ENCODE results near the gene SYAP1. TPM values are rescaled to one million over a fixed set of nuclear protein-coding genes. Genes with fewer than 3 reads are reported as not detected.

Gene SYAP1
- total RNA-seq, 3 donors from 2014 or later (not counting 1 experiment from before 2014, with no cell fraction given): 42.9 to 58.4 (median 45.4) TPM

GRCh38 chrX:16771483-16772398 lies 52.3 kb downstream of the SYAP1 start:
- H3K27me3 ChIP-seq (ENCODE audit: control insufficient read depth, insufficient read depth, low read length): no peaks in the 10 kb centered on the region
- no peak overlapping the region for H3K27ac Mint-ChIP-seq
- H3K9me3 ChIP-seq (ENCODE audit: control insufficient read depth, insufficient read depth, low read length): no peaks in the 10 kb centered on the region
- TF ChIP-seq CTCF (IDR thresholded peaks at IDR 0.05): no peak
- H3K27me3 Mint-ChIP-seq (ENCODE audit: low read depth in 2 of 2): no peaks in the 10 kb centered on the region
- DNase-seq: no peak
- no peak overlapping the region for H3K27ac ChIP-seq (ENCODE audit: low read length)
- no peaks in the 10 kb centered on the region for H3K4me1 ChIP-seq (ENCODE audit: control insufficient read depth, insufficient read depth, low read length)
- H3K4me1 Mint-ChIP-seq: no peaks in the 10 kb centered on the region
- H3K36me3 Mint-ChIP-seq: no peaks in the 10 kb centered on the region
- H3K4me3 Mint-ChIP-seq: no peak overlapping the region
- no peaks in the 10 kb centered on the region for H3K9me3 Mint-ChIP-seq
- no peaks in the 10 kb centered on the region for H3K36me3 ChIP-seq (ENCODE audit: control insufficient read depth, insufficient read depth, low read length)
- H3K4me3 ChIP-seq (ENCODE audit: low read length): no peak overlapping the region
- intact Hi-C loops (cut with micrococcal nuclease): no loop called here
- WGBS (ENCODE audit: insufficient coverage): 87% methylated on average over 6 of the region's 16 CpGs
- no peak for ATAC-seq

GRCh38 chrX:16772460-16772859 lies 53.0 kb downstream of the SYAP1 start:
- Histone ChIP-seq H3K4me3 (ENCODE audit: low read length) (no peak overlapping the region), H3K4me1 (ENCODE audit: control insufficient read depth, insufficient read depth, low read length) (no peaks in the 10 kb centered on the region), H3K27ac (ENCODE audit: low read length) (no peak overlapping the region), H3K9me3 (ENCODE audit: control insufficient read depth, insufficient read depth, low read length) (no peaks in the 10 kb centered on the region), H3K27me3 (ENCODE audit: control insufficient read depth, insufficient read depth, low read length) (no peaks in the 10 kb centered on the region), H3K36me3 (ENCODE audit: control insufficient read depth, insufficient read depth, low read length) (no peaks in the 10 kb centered on the region)
- 94% methylated on average over 4 of the region's 6 CpGs for whole genome bisulfite sequencing (ENCODE audit: insufficient coverage)
- Mint-ChIP-seq H3K27me3 (ENCODE audit: low read depth in 2 of 2) (no peaks in the 10 kb centered on the region), H3K4me3 (no peak overlapping the region), H3K9me3 (no peaks in the 10 kb centered on the region), H3K36me3 (no peaks in the 10 kb centered on the region), H3K4me1 (no peaks in the 10 kb centered on the region), H3K27ac (no peak overlapping the region)
- ATAC-seq (no peak), DNase-seq (no peak)
- TF ChIP-seq CTCF (IDR thresholded peaks at IDR 0.05): no peak
- intact Hi-C loops (cut with micrococcal nuclease): no loop called here

GRCh38 chrX:16774746-16775145 lies 55.3 kb downstream of the SYAP1 start:
- Histone ChIP-seq H3K9me3 (ENCODE audit: control insufficient read depth, insufficient read depth, low read length) (no peaks in the 10 kb centered on the region), H3K36me3 (ENCODE audit: control insufficient read depth, insufficient read depth, low read length) (no peaks in the 10 kb centered on the region), H3K27me3 (ENCODE audit: control insufficient read depth, insufficient read depth, low read length) (no peaks in the 10 kb centered on the region), H3K4me3 (ENCODE audit: low read length) (no peak overlapping the region), H3K4me1 (ENCODE audit: control insufficient read depth, insufficient read depth, low read length) (no peaks in the 10 kb centered on the region), H3K27ac (ENCODE audit: low read length) (no peak overlapping the region)
- Mint-ChIP-seq H3K4me3 (no peak overlapping the region), H3K27me3 (ENCODE audit: low read depth in 2 of 2) (peaks cover 0 to 5% of the 10 kb centered on the region in 2 donors), H3K27ac (no peak overlapping the region), H3K9me3 (no peaks in the 10 kb centered on the region), H3K4me1 (no peaks in the 10 kb centered on the region), H3K36me3 (no peaks in the 10 kb centered on the region)
- intact Hi-C loops (cut with micrococcal nuclease): no loop called here
- ATAC-seq: no peak
- no peak for TF ChIP-seq CTCF (IDR thresholded peaks at IDR 0.05)
- WGBS (ENCODE audit: insufficient coverage): no CpG with 5 or more reads among the region's 2 CpGs
- DNase-seq: no peak

- no peak for ATAC-seq
- TF ChIP-seq CTCF (IDR thresholded peaks at IDR 0.05): no peak
- Mint-ChIP-seq H3K9me3 (no peaks in the 10 kb centered on the region), H3K4me1 (no peaks in the 10 kb centered on the region), H3K4me3 (no peak overlapping the region), H3K27me3 (ENCODE audit: low read depth in 2 of 2) (peaks cover 0 to 5% of the 10 kb centered on the region in 2 donors), H3K36me3 (no peaks in the 10 kb centered on the region), H3K27ac (no peak overlapping the region)
- H3K27me3 ChIP-seq (ENCODE audit: control insufficient read depth, insufficient read depth, low read length): no peaks in the 10 kb centered on the region
- no peaks in the 10 kb centered on the region for H3K9me3 ChIP-seq (ENCODE audit: control insufficient read depth, insufficient read depth, low read length)
- H3K36me3 ChIP-seq (ENCODE audit: control insufficient read depth, insufficient read depth, low read length): no peaks in the 10 kb centered on the region
- no peak overlapping the region for H3K4me3 ChIP-seq (ENCODE audit: low read length)
- DNase-seq: no peak
- intact Hi-C loops (cut with micrococcal nuclease): no loop called here
- H3K4me1 ChIP-seq (ENCODE audit: control insufficient read depth, insufficient read depth, low read length): no peaks in the 10 kb centered on the region
- no peak overlapping the region for H3K27ac ChIP-seq (ENCODE audit: low read length)
Observed at GRCh38 chrX:16778545-16778944, 59.1 kb downstream of the SYAP1 start.
